ENCODE data around the gene AGRP. TPM values are rescaled to one million over a fixed set of nuclear protein-coding genes. Genes with fewer than 3 reads are reported as not detected.

The AGRP gene
- total RNA-seq, 6 donors from 2014 or later: 3.5 to 7.6 (median 3.8) TPM; not detected in 3

GRCh38 chr16:67444259-67445125 lies 38.9 kb downstream of the AGRP start:
- 83 to 94% methylated on average over 18 to 21 of the region's 22 CpGs for WGBS, 2 donors
- no peak overlapping the region for H3K4me3 ChIP-seq
- H3K27ac ChIP-seq: peak overlapping the region in 1 of 4 donors; percentile 10
- TF ChIP-seq CTCF (IDR thresholded peaks at IDR 0.05) (no peak), POLR2AphosphoS5 (IDR thresholded peaks at IDR 0.05) (no peak), POLR2A (IDR thresholded peaks at IDR 0.05) (no peak), EP300 (IDR thresholded peaks at IDR 0.05) (no peak)
- H3K36me3 ChIP-seq: peaks cover 0 to 67% (median 48%) of the 10 kb centered on the region in 4 donors
- peak in 1 of 2 donors; percentile 38 for DNase-seq
- H3K9me3 ChIP-seq: no peaks in the 10 kb centered on the region
- no peaks in the 10 kb centered on the region for H3K27me3 ChIP-seq
- H3K4me1 ChIP-seq: peaks cover 41 to 79% (median 68%) of the 10 kb centered on the region in 4 donors
- ATAC-seq (ENCODE audit: low FRiP score in 2 of 2): no peak

- H3K4me3 ChIP-seq: no peak overlapping the region
- DNase-seq: no peak
- H3K9me3 ChIP-seq: no peaks in the 10 kb centered on the region
- H3K27me3 ChIP-seq: no peaks in the 10 kb centered on the region
- peak in 1 of 2 donors; percentile 84 for ATAC-seq (ENCODE audit: low FRiP score in 2 of 2)
- peaks cover 6 to 69% (median 56%) of the 10 kb centered on the region in 4 donors for H3K36me3 ChIP-seq
- H3K27ac ChIP-seq: peak overlapping the region; percentile 5 to 62 (median 34)
- WGBS, 2 donors: 85 to 94% methylated on average over 5 to 6 of the region's 6 CpGs
- TF ChIP-seq CTCF (IDR thresholded peaks at IDR 0.05) (no peak), EP300 (IDR thresholded peaks at IDR 0.05) (no peak), POLR2A (IDR thresholded peaks at IDR 0.05) (no peak), POLR2AphosphoS5 (IDR thresholded peaks at IDR 0.05) (peak in 1 of 2 donors; percentile 26)
- peaks cover 41 to 71% (median 57%) of the 10 kb centered on the region in 4 donors for H3K4me1 ChIP-seq
Measured at GRCh38 chr16:67443265-67443664, 40.1 kb downstream of the AGRP start.

- Histone ChIP-seq H3K27ac (peak overlapping the region; percentile 5 to 62 (median 34)), H3K9me3 (no peaks in the 10 kb centered on the region), H3K4me1 (peaks cover 36 to 65% (median 53%) of the 10 kb centered on the region in 4 donors), H3K36me3 (peaks cover 11 to 74% (median 59%) of the 10 kb centered on the region in 4 donors), H3K4me3 (no peak overlapping the region), H3K27me3 (no peaks in the 10 kb centered on the region)
- no peak for DNase-seq
- ATAC-seq (ENCODE audit: low FRiP score in 2 of 2): no peak
- TF ChIP-seq CTCF (IDR thresholded peaks at IDR 0.05): no peak
- no peak for TF ChIP-seq POLR2AphosphoS5 (IDR thresholded peaks at IDR 0.05)
- no peak for TF ChIP-seq EP300 (IDR thresholded peaks at IDR 0.05)
- TF ChIP-seq POLR2A (IDR thresholded peaks at IDR 0.05): no peak
- WGBS, 2 donors: 85 to 89% methylated on average over 4 to 8 of the region's 13 CpGs
Measured at GRCh38 chr16:67442581-67443255, 40.6 kb downstream of the AGRP start.

- no peak overlapping the region for H3K4me3 ChIP-seq
- H3K27ac ChIP-seq: peak overlapping the region in 3 of 4 donors; percentile 8 to 62 (median 26)
- no peaks in the 10 kb centered on the region for H3K9me3 ChIP-seq
- H3K4me1 ChIP-seq: peaks cover 28 to 57% (median 46%) of the 10 kb centered on the region in 4 donors
- no peak for ATAC-seq (ENCODE audit: low FRiP score in 2 of 2)
- H3K27me3 ChIP-seq: no peaks in the 10 kb centered on the region
- WGBS, 2 donors: 58 to 81% methylated on average over 5 of the region's 5 CpGs
- TF ChIP-seq POLR2AphosphoS5 (IDR thresholded peaks at IDR 0.05): peak; percentile 25 to 38
- no peak for TF ChIP-seq CTCF (IDR thresholded peaks at IDR 0.05)
- H3K36me3 ChIP-seq: peaks cover 11 to 82% (median 63%) of the 10 kb centered on the region in 4 donors
- peak in 1 of 2 donors; percentile 55 for DNase-seq
Measured at GRCh38 chr16:67441907-67442306, 41.4 kb downstream of the AGRP start.
